Measurements from ENCODE around the gene ARIH2. TPM values are rescaled to one million over a fixed set of nuclear protein-coding genes. Genes with fewer than 3 reads are reported as not detected.

ARIH2 gene
- total RNA-seq, 4 donors from 2014 or later = 57.9 to 148 (median 61.8) TPM

DNA sequence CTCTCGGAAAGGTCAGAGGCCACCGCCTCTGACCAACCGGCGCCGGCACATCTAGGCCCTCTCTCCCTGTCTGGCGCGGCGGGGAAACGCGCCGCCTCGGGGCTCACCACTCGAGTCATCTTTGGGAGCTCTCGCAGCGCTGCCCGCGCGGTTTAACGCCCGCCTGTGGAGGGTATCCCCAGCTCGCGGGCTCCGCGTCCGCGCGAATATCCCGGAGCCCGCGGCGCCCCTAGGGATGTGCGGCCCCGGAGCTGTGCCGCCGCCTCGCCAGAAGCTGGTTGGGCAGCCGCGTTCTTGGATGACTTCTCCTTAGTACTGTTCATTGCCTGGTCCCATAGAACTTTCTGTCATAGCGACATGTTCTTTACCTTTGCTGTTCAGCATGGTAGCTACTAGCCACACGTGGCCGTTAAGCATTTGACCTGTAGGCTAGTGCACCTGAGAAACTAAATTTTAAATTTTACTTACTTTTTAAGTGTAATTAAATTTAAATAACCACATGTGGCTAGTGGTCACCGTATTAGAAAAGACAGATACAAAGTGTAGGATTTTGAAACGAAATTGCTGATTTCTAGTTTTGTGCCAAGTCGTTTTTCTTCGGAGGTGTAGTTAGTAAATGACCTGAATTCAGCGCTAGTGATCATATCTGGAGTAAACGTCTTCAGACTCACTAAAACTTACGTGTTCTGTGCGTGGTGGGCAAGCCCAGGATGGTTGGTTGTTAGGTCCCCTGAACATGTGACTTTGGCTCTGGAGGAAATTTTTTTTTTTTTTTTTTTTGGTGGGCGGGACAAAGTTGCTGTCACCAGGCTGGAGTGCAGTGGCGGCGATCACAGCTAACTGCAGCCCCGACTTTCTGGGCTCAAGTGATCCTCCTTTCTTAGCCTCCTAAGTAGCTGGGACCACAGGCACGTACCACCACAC, 835 bp downstream of the ARIH2 start:
- Histone ChIP-seq H3K27ac (peak overlapping the region; percentile 93), H3K27me3 (no peaks in the 10 kb centered on the region), H3K4me1 (peaks cover 32% of the 10 kb centered on the region), H3K4me3 (peak overlapping the region; percentile 64), H3K36me3 (peaks cover 21% of the 10 kb centered on the region), H3K9me3 (no peaks in the 10 kb centered on the region)
- no peak for TF ChIP-seq POLR2A (IDR thresholded peaks at IDR 0.05)
- TF ChIP-seq EP300 (IDR thresholded peaks at IDR 0.05) = no peak
- no peak for TF ChIP-seq POLR2AphosphoS5 (IDR thresholded peaks at IDR 0.05)
- TF ChIP-seq, protein P1, sequence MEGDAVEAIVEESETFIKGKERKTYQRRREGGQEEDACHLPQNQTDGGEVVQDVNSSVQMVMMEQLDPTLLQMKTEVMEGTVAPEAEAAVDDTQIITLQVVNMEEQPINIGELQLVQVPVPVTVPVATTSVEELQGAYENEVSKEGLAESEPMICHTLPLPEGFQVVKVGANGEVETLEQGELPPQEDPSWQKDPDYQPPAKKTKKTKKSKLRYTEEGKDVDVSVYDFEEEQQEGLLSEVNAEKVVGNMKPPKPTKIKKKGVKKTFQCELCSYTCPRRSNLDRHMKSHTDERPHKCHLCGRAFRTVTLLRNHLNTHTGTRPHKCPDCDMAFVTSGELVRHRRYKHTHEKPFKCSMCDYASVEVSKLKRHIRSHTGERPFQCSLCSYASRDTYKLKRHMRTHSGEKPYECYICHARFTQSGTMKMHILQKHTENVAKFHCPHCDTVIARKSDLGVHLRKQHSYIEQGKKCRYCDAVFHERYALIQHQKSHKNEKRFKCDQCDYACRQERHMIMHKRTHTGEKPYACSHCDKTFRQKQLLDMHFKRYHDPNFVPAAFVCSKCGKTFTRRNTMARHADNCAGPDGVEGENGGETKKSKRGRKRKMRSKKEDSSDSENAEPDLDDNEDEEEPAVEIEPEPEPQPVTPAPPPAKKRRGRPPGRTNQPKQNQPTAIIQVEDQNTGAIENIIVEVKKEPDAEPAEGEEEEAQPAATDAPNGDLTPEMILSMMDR (IDR thresholded peaks at IDR 0.05) = no peak
- 2% methylated on average over 41 of the region's 54 CpGs for WGBS
- peak; percentile 70 to 78 for DNase-seq (ENCODE audit: low spot score in 2 of 2)

- peaks cover 39% of the 10 kb centered on the region for H3K36me3 ChIP-seq
- no peak for DNase-seq (ENCODE audit: low spot score in 2 of 2)
- no peak overlapping the region for H3K27ac ChIP-seq
- TF ChIP-seq, protein P1 (IDR thresholded peaks at IDR 0.05) = no peak
- TF ChIP-seq POLR2A (IDR thresholded peaks at IDR 0.05) (no peak), POLR2AphosphoS5 (IDR thresholded peaks at IDR 0.05) (no peak), EP300 (IDR thresholded peaks at IDR 0.05) (no peak)
- H3K4me1 ChIP-seq = peaks cover 48% of the 10 kb centered on the region
- no peak overlapping the region for H3K4me3 ChIP-seq
- no peaks in the 10 kb centered on the region for H3K9me3 ChIP-seq
- H3K27me3 ChIP-seq = no peaks in the 10 kb centered on the region
- WGBS = 76% methylated on average over 11 of the region's 11 CpGs
These were observed 8.1 kb downstream of the ARIH2 start for GRCh38 chr3:48926425-48927392.

DNA sequence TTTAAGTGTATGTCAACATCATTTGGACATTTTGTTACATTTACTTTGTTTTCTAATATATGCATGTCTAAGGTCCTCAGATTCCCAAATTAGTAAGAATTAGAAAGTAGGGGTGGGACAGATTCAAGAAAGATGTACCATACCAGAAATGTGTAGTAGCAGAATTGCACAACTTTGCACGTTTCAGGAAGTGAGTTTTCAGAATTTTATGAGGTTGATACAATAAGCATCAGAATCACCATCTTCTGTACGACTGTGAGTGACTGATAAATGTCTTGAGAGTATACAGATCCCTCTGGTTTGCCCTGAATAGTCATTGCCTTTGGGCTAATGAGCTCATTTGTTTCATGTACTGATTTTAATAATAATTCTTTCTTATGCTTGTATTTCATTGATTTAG, 9.3 kb downstream of the ARIH2 start:
- H3K4me1 ChIP-seq = peaks cover 56% of the 10 kb centered on the region
- H3K27ac ChIP-seq = no peak overlapping the region
- 35% methylated on average over 2 of the region's 2 CpGs for WGBS

DNA sequence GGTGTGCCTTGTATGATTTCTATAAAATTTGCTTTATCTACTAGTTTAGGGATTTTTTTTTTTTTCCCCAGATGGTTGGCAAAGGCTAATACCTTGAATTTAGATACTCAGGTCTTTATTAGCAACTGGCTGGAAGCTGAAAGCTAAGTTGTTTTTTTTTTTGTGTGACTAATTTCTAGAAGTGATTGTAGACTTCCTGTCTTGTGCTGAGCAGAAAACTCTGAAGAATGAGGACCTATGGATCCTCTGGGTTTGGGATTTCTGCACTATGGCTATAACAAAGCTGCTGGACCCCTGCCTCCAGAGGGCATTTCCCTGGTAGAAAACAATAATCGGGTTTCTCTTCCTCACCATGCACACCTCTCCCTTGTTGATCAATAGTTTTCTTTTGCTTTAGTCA, 10.0 kb downstream of the ARIH2 start:
- peaks cover 56% of the 10 kb centered on the region for H3K4me1 ChIP-seq
- no peak overlapping the region for H3K4me3 ChIP-seq
- no peak for DNase-seq (ENCODE audit: low spot score in 2 of 2)
- H3K9me3 ChIP-seq = no peaks in the 10 kb centered on the region
- peaks cover 35% of the 10 kb centered on the region for H3K36me3 ChIP-seq
- TF ChIP-seq POLR2A (IDR thresholded peaks at IDR 0.05) (no peak), POLR2AphosphoS5 (IDR thresholded peaks at IDR 0.05) (no peak), EP300 (IDR thresholded peaks at IDR 0.05) (no peak)
- TF ChIP-seq, protein P1 (IDR thresholded peaks at IDR 0.05) = no peak
- 81% methylated on average over 1 of the region's 1 CpG for WGBS
- no peak overlapping the region for H3K27ac ChIP-seq
- H3K27me3 ChIP-seq = no peaks in the 10 kb centered on the region

More for the DNA sequence above, 9.3 kb downstream of the ARIH2 start:
- TF ChIP-seq POLR2A (IDR thresholded peaks at IDR 0.05) (no peak), POLR2AphosphoS5 (IDR thresholded peaks at IDR 0.05) (no peak), EP300 (IDR thresholded peaks at IDR 0.05) (no peak)
- TF ChIP-seq, protein P1 (IDR thresholded peaks at IDR 0.05) = no peak
- DNase-seq (ENCODE audit: low spot score in 2 of 2) = no peak
- Histone ChIP-seq H3K36me3 (peaks cover 36% of the 10 kb centered on the region), H3K9me3 (no peaks in the 10 kb centered on the region), H3K27me3 (no peaks in the 10 kb centered on the region), H3K4me3 (no peak overlapping the region)
